ACC112 (cell line): Measurements from ENCODE around the gene RIN3.
"Not testable (repeated sequence)": the region's sequence is repeated elsewhere in the genome, so short reads cannot be mapped to it uniquely, and the experiment has no call there.

Source experiments
- H2AFZ ChIP-seq: fragments of 200-600 bp; sonication (generic); one replicate; pipeline ENCODE4 v1.6.0; 2017; ENCODE audit warnings: antibody characterized with exemption, low read length; ENCODE audit not compliant: unreplicated experiment
- H3K27ac ChIP-seq: fragments of 200-600 bp; sonication (generic); 2 replicates; pipeline ENCODE4 v1.5.1; 2014; ENCODE audit warnings: low read depth, mild to moderate bottlenecking, antibody characterized with exemption, low read length, moderate library complexity
- H3K27me3 ChIP-seq: fragments of 200-600 bp; sonication (generic); 2 replicates; pipeline ENCODE4 v1.6.1; 2014; ENCODE audit warnings: mild to moderate bottlenecking, antibody characterized with exemption, low read length, moderate library complexity, mixed read lengths; ENCODE audit not compliant: insufficient read depth
- H3K36me3 ChIP-seq: fragments of 200-600 bp; sonication (generic); 2 replicates; pipeline ENCODE4 v1.6.1; 2016; ENCODE audit warnings: mild to moderate bottlenecking, antibody characterized with exemption, low read length, moderate library complexity, mixed read lengths; ENCODE audit not compliant: insufficient read depth
- H3K4me1 ChIP-seq: fragments of 200-600 bp; sonication (generic); one replicate; pipeline ENCODE4 v1.6.1; 2016; ENCODE audit warnings: low read length, mixed read lengths; ENCODE audit not compliant: insufficient read depth, unreplicated experiment, control insufficient read depth
- H3K4me3 ChIP-seq: fragments of 200-600 bp; sonication (generic); 2 replicates; pipeline ENCODE4 v1.5.1; 2014; ENCODE audit warnings: mild to moderate bottlenecking, low read depth, low read length
- H3K79me2 ChIP-seq: fragments of 200-600 bp; sonication (generic); one replicate; pipeline ENCODE4 v1.6.0; 2016; ENCODE audit warnings: low read length; ENCODE audit not compliant: control insufficient read depth, unreplicated experiment, insufficient read depth

Gene RIN3

DNA sequence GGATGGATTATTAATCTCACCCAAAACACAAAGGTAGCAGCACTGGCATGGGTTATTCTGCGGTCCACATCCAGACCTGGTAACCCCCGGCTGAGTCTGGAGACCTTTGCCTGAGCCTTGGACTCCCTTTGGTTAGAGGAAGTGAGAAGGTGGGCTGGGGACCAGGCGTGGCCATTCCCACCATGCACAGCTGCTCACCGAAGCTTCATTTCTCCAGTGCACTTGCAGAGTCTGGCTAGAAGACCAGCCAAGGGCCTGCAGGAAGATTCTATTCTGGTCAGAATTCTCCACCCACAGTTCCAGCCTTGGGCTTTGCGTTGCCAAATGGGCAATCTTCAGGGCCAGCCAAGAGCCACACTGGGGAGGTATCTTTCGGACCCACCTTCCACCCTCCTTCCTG lies 161.8 kb downstream of the RIN3 start:
- Histone ChIP-seq H3K36me3 (0 out of 2 replicates have a peak, but pooled peaks cover 3% of the 10 kb centered on the region), H3K4me3 (no peak overlapping the region), H3K27ac (no peak overlapping the region), H3K79me2 (no peaks in the 10 kb centered on the region), H2AFZ (no peak overlapping the region), H3K27me3 (no peaks in the 10 kb centered on the region), H3K4me1 (peaks cover 5% of the 10 kb centered on the region)

DNA sequence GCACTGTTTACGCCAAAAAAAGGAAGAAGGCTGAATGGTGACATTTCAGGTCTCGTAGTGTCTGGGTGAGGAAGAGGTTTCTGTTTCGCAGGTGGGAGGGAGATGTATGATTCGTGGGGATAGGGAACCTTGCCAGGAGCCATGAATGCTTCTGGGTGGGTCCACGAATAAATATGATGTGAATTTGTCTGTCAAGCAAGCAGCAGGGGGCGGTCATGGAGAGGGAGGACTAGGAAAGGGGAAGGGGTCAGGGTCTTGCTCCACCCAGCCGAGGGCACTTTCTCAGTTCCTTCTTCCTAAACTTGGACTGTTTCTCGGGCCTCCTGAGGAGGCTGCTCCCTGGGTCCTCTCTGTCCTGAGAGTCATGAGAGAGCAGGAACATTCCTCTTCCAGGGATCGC lies 162.4 kb downstream of the RIN3 start:
- Histone ChIP-seq H2AFZ (no peak overlapping the region), H3K4me3 (no peak overlapping the region), H3K4me1 (peaks cover 3% of the 10 kb centered on the region), H3K36me3 (0 out of 2 replicates have a peak, but pooled peaks cover 3% of the 10 kb centered on the region), H3K27ac (no peak overlapping the region), H3K79me2 (no peaks in the 10 kb centered on the region), H3K27me3 (no peaks in the 10 kb centered on the region)

DNA sequence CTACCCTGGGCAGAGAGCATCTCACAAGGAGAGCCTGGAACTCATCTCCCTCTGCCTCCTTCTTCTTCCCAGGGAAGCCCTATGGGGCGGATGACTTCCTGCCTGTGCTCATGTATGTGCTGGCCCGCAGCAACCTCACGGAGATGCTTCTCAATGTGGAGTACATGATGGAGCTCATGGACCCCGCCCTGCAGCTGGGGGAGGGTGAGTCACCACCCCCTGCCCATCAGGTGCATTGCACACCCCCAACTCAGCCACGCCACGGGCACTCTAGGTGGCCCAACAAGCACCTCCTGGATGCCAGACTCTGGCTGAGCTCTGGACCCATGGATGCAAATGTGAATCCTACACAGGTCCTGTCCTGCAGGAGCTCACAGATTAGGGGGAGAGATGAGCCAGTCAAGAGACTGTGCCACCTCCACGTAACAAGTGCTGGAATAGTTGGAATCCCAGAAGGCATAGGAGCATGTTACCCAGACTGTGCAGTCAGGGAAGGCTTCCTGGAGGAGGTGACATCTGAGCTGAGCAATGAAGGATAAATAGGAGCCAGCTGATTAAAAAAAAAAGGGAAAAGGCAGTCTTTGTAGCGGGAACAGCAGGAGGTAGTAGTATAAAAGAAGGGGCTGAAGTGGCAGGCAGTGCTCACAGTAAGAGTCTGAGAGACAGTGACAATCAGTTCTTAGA lies 163.0 kb downstream of the RIN3 start:
- Histone ChIP-seq H3K4me1 (peaks cover 3% of the 10 kb centered on the region), H3K79me2 (no peaks in the 10 kb centered on the region), H3K27me3 (no peaks in the 10 kb centered on the region), H3K36me3 (0 out of 2 replicates have a peak, but pooled peaks cover 3% of the 10 kb centered on the region), H2AFZ (no peak overlapping the region), H3K27ac (no peak overlapping the region), H3K4me3 (no peak overlapping the region)

DNA sequence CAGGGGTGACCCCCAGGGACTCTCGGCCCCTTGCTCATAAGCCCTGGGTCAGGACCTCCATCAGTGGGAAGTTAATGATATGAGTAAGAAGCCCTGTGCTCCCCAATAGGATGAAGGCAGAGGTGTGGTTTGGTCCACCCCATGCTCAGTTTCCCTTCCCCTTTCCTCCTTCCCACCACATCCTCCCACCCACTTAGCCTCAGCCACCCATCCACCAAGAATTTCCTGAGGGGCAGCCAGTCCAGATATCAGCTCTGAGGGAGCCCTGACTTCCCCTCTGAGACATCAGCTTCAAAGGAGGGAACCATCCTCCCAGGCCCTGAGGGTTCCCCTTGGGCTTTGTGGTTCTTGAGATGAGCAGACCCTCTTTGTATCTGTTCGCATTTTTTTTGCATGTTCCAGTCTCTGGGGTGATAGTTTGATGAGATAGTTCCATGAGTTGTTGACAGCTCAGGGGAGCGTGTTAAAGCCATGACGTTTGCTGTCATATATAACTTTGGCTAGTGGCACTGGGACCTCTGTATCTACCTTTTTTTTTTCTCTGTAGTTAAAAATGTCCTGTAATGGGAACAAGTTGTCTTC lies 163.6 kb downstream of the RIN3 start:
- H3K4me1 ChIP-seq = peaks cover 3% of the 10 kb centered on the region

DNA sequence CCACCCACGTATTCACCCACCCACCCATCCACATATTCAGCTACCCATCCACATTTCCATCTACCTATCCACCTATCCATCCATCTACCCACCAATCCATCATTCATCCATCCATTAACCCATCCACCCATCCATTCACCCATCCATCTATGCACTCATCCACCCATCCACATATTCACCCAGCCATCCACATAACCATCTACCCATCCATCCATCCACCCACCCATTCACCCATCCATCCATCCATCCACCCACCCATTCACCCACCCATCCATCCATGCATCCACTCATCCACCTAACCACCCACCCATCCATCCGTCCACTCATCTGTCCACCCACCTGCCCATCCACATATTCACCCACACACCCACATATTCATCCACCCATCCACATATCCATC lies 164.4 kb downstream of the RIN3 start:
- peaks cover 3% of the 10 kb centered on the region for H3K4me1 ChIP-seq
- H3K27me3 ChIP-seq = no peaks in the 10 kb centered on the region
- H3K36me3 ChIP-seq = 0 out of 2 replicates have a peak, but pooled peaks cover 3% of the 10 kb centered on the region
- no peak overlapping the region for H3K27ac ChIP-seq
- no peak overlapping the region for H3K4me3 ChIP-seq
- H3K79me2 ChIP-seq = no peaks in the 10 kb centered on the region
- no peak overlapping the region for H2AFZ ChIP-seq

More for the DNA sequence above, 163.6 kb downstream of the RIN3 start:
- no peak overlapping the region for H3K4me3 ChIP-seq
- H3K27me3 ChIP-seq = no peaks in the 10 kb centered on the region
- 0 out of 2 replicates have a peak, but pooled peaks cover 3% of the 10 kb centered on the region for H3K36me3 ChIP-seq
- H2AFZ ChIP-seq = no peak overlapping the region
- no peak overlapping the region for H3K27ac ChIP-seq
- H3K79me2 ChIP-seq = no peaks in the 10 kb centered on the region

DNA sequence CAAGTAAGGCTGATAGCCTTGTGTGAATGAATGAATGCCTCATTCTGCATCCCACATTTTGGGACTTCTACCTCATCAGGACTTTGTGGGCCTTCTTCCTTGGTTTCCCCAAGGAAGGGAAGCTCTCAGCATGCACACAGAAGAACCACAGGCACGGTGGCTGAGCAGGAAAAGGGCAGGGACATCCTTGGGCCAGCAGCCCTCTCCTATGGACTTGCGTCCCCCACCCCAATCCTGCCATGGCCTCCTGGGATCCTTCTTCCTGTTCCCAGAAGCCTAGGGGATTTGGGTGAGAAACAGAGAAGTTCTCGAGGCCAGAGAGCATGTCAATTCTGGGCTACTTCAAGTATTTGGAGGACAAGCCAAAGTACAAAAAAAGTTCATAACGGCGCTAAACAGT lies 165.2 kb downstream of the RIN3 start:
- 0 out of 2 replicates have a peak, but pooled peaks cover 3% of the 10 kb centered on the region for H3K36me3 ChIP-seq
- H3K27me3 ChIP-seq = no peaks in the 10 kb centered on the region
- H3K4me3 ChIP-seq = no peak overlapping the region
- H2AFZ ChIP-seq = no peak overlapping the region
- H3K79me2 ChIP-seq = no peaks in the 10 kb centered on the region
- no peak overlapping the region for H3K27ac ChIP-seq
- peaks cover 3% of the 10 kb centered on the region for H3K4me1 ChIP-seq

DNA sequence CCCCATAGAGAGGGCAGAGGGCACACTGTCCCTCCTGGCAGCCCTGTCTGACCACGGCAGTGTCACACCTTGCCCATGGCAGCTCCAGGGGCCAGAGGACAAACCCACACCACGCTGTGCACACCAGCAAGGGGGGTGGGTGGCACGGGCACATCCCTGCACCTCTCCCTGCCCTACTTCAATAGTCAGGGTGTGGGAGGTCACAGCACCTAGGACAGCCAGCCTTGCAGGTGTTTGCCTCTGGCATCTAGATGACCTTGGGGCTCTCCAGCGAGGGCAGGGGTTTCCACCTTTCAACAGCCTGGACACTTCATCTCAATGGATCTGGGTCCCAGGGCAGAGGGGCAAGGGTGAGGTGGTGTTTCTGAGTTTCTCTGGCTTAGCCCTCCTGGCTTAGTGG lies 165.7 kb downstream of the RIN3 start:
- H3K4me3 ChIP-seq = no peak overlapping the region
- H3K4me1 ChIP-seq = peaks cover 3% of the 10 kb centered on the region
- H3K27me3 ChIP-seq = no peaks in the 10 kb centered on the region
- 0 out of 2 replicates have a peak, but pooled peaks cover 3% of the 10 kb centered on the region for H3K36me3 ChIP-seq
- H2AFZ ChIP-seq = no peak overlapping the region
- no peak overlapping the region for H3K27ac ChIP-seq
- no peaks in the 10 kb centered on the region for H3K79me2 ChIP-seq

DNA sequence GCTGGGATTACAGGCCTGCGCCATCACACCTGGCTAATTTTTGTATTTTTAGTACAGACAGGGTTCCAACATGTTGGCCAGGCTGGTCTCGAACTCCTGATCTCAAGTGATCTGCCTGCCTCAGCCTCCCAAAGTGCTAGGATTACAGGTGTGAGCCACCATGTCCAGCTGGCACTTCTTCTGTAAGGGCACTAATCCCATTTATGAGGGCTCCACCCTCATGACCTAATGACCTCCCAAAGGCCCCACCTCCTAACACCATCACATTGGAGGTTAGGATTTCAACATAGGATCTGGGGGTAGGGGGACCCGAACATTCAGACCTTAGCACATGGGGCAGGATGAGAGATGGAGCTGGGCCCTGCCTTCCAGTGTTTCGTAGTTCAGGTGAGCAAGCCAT lies 166.7 kb downstream of the RIN3 start:
- not testable (repeated sequence) for H3K36me3 ChIP-seq, H3K4me3 ChIP-seq, H3K27ac ChIP-seq, H3K79me2 ChIP-seq, H3K4me1 ChIP-seq, H2AFZ ChIP-seq, H3K27me3 ChIP-seq

DNA sequence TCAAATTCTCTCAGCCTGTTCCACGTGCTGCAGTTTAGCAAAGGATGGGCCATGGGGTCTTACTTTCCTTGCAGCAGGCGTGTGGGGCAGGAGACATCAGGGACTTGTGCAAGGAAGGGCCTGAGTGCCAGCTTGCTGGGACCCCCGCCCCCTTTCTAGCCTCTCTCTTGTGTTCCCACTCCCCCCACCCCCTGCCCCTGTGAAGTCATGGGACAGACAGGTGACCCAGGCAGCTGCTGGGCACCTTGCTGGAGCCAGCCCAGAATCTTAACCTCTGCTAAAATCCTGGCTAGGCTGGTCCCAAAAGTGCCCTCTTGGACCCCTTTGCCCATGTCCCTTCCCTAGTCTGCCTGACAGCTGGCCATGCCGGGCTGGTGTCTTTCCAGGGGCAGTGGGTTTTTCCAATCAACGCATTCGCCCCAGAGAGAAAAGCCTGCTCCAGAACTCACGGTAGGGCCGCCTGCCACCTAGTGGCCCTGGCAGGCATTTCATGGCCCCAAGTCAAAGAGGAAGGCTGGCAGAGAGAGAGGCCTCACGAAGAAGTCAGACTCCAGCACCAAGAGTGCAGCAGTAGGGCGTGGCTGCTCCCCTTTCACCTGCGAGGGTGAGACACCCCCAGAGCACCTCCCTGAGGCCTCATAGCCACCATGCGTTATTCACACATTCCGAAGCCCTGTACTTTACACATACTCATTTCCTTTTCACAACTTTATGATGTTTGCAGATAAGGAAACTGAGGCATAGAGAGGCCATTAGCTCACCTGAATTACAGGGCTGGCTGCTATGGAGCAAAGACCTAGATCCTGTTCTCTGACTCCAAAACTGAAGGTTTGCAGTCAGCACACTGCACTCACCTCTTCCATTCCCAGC lies 167.4 kb downstream of the RIN3 start:
- Histone ChIP-seq H3K27me3 (no peaks in the 10 kb centered on the region), H3K4me3 (no peak overlapping the region), H3K4me1 (peaks cover 3% of the 10 kb centered on the region), H3K36me3 (0 out of 2 replicates have a peak, but pooled peaks cover 3% of the 10 kb centered on the region), H3K27ac (no peak overlapping the region), H3K79me2 (no peaks in the 10 kb centered on the region), H2AFZ (no peak overlapping the region)

DNA sequence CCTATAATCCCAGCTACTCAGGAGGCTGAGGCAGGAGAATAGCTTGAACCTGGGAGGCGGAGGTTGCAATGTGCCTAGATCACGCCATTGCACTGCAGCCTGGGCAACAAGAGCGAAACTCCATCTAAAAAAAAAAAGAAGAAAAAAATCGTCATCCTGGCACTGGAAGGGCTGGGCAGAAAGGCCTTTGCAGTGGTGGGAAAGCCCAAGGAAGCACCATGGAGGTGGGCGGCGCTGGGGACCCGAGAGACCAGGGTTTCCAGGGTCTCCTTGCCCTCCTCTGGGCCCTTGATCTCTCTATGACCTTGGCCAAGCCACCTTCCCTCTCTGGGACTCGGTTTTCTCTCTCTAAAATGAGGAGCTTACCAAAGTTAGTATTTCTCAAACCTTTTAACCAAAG lies 169.5 kb downstream of the RIN3 start:
- no peaks in the 10 kb centered on the region for H3K36me3 ChIP-seq
- no peak overlapping the region for H2AFZ ChIP-seq
- H3K27ac ChIP-seq = no peak overlapping the region
- no peaks in the 10 kb centered on the region for H3K79me2 ChIP-seq
- no peaks in the 10 kb centered on the region for H3K4me1 ChIP-seq
- no peaks in the 10 kb centered on the region for H3K27me3 ChIP-seq
- no peak overlapping the region for H3K4me3 ChIP-seq
